CD4-positive, alpha-beta T cell treated with Interferon gamma for 1 hour (primary cell): ENCODE measurements around the gene KLRC3.
"Not testable (repeated sequence)": the region's sequence is repeated elsewhere in the genome, so short reads cannot be mapped to it uniquely, and the experiment has no call there.

Source experiments
- DNase-seq: peaks from one replicate; pipeline ENCODE4 v3.0.0-alpha.2; 2020

The KLRC3 gene

DNA sequence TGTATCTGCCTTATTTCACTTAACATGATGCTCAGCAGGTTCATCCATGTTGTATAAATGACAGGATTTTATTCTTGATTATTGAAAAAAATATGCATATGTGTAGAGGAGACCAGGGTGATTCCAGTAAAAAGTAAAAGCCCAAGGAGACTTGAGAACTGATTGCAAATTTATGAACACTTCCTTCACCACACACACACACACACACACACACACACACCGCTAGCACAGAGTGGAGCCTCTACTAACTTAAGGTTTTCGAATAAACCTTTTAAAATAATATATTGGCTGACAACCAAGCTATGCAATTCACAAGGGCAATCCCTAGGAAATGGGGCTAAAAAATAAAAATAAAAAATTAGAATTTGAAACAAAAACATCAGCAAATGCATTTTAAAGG lies 22.2 kb downstream of the KLRC3 start:
- no peak for DNase-seq

DNA sequence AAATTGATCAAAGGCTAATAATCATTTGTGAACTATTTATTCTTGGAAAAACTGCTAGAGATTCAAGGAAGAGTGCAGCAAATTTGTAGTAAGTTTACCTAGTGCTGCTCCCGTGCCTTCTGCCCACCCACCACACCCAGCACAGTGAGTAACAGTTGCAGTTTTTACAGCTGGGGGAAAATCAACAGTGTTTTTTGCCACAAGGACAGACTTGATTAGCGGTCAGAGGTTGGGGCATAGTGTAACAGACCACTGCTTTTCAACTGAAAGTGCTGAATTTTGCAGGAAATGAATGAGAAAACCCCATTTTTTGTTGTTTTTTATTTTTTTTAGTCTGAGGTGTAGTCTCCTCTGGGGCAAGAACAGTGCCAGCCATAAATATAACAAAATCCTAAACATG lies 23.1 kb downstream of the KLRC3 start:
- DNase-seq = peak; percentile 20

DNA sequence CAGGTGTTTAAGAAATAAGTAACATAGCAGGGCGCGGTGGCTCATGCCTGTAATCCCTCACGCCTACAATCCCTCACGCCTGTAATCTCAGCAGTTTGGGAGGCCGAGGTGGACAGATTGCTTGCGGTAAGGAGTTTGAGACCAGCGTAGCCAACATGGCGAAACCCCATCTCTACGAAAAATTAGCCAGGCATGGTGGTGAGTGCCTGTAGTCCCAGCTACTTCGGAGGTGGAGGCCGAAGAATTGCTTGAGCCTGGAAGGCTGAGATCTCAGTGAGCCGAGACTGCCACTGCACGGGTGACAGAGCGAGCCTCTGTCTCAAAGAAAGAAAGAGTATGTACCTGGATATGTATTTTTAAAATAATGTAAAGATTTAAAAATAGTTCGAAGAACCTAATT lies 24.2 kb downstream of the KLRC3 start:
- not testable (repeated sequence) for DNase-seq

DNA sequence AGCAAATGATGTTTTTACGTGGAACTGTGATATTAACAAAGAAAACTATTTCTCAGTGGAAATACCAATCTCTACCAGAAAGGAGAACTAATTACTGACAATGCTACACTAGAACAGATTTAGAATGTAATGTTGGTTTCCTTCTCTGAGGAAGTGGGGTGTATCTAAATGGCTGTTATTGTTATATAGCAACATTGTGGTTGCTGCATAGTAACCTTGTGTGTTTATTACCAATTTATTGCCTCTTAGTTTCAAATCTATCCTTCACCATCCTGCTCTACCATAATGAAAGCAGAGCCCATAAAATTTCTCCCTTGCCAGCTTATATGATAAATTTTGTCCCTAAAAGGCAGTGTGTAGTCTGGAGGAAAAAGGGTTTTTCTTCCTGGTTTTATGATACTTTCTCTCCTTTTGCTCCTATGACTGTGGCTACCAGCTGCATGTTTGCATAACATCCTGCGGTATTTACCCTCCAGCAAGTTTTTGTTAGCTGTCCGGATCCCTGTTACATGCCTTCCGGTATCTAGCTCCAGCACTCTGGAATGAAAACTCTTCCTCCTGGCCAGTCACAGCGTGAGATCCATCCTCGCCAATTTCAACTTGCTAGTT lies 24.9 kb downstream of the KLRC3 start:
- DNase-seq = no peak

DNA sequence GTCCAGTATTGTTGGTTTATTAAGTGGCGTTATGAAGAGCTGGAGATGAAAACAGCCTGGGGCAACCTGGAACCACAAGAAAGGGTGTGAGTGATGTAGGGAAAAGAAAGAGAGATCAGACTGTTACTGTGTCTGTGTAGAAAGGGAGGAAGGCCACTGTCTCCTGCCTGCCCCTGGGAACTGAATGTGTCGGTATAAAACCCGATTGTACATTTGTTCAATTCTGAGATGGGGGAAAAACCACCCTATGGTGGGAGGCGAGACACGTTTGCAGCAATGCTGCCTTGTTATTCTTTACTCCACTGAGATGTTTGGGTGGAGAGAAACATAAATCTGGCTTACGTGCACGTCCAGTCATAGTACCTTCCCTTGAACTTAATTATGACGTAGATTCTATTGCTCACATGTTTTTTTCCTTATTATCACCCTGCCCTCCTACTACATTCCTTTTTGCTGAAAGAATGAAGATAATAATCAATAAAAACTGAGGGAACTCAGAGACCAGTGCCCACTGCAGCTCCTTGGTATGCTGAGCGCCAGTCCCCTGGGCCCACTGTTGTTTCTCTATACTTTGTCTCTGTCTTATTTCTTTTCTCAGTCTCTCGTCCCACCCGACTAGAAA lies 25.8 kb downstream of the KLRC3 start:
- DNase-seq = peak; percentile 61

DNA sequence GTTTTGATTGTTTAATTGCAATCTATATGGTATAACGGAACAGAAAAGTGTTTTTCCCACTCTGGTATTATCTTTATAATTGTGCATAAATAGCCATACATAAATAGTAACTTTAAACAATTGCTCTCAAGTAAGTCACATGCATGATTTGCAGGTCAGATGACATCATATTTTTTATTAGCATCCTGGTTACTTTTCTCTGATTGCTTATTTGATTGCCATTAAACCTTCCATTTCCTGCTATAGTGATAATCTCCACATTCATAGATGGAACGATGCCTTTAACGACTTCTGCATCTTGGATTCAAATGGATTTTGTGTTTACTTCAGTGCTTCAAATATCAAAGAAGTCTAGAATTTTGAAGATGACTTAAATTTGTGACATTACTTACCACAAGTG lies 27.1 kb downstream of the KLRC3 start:
- no peak for DNase-seq

DNA sequence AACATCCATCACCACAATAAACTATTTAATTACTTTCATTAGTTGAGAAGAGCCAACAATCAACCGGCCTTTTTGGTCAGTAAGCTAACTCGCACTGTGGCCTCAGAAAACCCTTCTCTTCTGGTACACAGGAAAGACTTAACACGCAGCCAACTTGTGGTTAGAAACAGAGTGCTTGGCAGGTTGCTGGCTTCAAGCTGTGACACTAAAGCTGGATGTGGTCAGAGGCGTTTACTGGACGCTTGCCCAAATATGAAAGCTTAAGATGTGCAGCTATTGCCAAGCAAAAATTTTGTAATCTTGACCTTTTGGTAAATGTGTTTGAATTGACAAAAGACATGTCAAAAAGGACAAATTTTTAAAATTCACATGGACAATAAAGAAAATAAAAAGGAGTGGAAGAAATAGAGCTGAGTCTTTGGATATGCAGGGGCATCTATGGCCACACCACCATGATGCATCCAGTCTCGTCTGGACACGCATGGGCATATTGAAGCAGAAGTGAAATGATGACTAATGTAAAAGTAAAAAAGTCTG lies 27.9 kb downstream of the KLRC3 start:
- peak; percentile 53 for DNase-seq

DNA sequence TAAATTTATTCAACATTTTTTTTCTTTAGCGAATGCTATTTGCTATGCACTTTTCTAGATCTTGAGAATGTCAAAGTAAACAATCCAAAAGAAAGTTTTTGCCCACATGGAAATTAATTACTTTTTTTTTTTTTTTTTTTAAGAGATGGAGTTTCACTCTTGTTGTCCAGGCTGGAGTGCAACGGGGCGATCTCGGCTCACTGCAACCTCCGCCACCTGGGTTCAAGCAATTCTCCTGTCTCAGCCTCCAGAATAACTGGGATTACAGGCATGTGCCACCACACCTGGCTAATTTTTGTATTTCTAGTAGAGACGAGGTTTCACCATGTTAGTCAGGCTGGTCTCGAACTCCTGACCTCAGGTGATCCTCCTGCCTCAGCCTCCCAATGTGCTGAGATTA lies 29.4 kb downstream of the KLRC3 start:
- DNase-seq = not testable (repeated sequence)

DNA sequence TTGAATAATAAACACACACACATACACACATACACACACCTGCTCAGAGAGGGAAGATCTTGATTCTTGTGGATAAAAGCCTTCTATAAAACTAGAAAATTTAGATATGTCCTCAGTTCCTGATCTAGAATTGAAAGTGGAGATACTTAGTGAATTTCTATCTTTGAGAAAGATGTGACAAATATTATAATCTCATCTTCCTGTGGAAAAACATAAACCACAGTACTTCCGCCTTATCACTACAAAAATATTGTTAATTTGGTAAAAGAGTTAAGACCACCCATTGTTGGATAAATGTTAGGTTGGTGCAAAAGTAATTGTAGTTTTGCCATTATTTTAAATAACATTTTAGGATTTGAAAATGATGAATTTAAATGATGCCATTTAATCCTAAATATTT lies 30.5 kb downstream of the KLRC3 start, which contains the start of gene KLRK1:
Gene KLRK1, minus strand, starts transcription at position 138 of the 400 bp plus-strand sequence. CDS start 1,231 bp downstream, outside the sequence.
- DNase-seq = no peak

DNA sequence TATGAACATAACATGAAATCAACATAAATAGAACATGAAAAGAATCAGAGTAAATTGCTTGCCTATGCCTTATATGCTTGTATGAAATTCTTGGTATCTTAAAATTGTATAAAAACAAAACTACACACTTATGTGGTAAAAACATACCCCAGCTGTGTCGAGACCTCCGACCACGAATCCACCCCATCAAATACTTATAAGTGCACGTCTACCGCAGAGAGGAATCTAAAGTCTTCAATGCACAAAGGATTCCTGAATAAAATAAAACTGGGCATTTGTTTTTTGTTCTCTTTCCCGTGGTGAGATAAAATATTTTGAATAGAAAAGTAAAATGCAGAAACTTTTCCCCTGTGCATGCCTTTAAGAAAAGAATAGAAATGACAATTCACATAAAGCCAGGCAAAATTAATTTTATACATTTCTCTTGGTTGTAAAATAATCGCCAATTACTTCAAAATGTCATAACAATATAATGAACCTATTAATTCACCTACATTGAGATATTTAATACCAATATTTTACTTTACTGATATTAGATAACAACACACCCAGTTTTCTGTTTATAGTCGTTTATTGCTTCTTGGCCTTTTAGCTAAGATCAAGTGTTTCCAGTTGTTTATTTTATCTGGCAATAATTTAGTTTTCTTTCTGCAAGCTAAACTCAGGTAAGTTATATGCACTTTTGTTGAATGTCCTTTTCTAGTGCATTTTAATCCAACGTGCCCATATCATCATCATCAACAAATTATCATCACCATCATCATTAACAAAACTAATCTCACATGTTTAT lies 31.6 kb downstream of the KLRC3 start:
- no peak for DNase-seq

DNA sequence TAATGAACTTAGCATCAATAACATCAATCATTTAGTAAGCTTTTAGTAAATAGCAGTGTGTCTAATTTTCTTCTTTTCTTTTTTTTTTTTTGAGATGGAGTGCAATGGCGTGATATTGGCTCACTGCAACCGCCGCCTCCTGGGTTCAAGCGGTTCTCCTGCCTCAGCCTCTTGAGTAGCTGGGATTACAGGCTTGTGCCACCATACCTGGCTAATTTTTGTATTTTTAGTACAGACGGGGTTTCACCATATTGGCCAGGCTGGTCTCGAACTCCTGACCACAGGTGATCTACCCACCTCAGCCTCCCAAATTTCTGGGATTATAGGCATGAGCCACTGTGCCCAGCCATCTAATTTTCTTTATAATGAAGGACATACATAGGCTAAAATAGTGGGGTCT lies 32.9 kb downstream of the KLRC3 start:
- not testable (repeated sequence) for DNase-seq

DNA sequence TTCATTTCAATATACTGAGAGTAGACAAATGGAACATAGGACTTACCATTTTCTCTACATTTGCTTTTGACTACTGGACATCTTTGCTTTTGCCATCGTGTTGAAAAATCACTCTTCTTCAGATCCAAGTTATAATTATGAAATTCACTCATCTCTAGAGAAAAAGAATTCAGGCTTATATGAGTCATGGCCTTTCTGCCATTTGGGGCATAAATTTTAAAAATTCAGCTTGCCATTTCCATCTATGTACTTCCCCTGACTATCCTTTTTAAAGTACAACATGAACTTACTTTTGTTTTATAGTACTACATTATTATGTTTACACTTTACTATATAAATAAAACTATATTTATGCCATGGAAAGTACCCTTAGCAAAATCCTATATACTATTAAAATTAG lies 33.5 kb downstream of the KLRC3 start:
- no peak for DNase-seq

DNA sequence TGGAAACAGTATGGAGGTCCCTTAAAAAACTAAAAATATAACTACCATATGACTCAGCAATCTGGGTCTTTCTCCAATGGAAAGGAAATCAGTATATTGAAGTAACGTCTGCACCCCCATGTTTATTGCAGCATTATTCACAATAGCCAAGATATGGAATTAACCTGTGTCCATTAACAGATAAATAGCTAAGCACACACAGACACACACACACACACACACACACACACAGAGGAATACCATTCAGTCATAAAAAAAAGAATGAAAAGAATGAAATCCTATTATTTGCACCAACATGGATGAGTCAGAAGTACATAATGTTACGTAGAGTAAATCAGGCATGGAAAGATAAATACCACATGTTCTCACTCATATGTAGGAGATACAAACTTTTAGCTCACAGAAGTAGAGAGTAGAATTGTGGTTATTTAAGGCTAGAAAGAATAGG lies 35.2 kb downstream of the KLRC3 start:
- no peak for DNase-seq

DNA sequence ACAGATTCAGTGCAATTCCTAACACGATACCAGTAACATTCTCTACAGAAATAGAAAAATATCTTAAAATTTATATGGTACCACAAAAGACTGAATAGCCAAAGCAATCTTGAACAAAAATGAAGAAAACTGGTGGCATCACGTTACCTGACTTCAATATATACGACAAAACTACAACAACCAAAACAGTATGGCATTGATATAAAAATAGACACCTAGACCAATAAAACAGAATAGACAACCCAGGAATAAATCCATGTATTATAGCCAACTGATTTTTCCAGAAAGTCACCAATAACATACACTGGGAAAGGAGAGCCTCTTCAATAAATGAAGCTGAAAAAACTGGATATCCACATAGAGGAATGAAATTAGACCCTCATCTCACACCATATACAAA lies 36.2 kb downstream of the KLRC3 start:
- no peak for DNase-seq

DNA sequence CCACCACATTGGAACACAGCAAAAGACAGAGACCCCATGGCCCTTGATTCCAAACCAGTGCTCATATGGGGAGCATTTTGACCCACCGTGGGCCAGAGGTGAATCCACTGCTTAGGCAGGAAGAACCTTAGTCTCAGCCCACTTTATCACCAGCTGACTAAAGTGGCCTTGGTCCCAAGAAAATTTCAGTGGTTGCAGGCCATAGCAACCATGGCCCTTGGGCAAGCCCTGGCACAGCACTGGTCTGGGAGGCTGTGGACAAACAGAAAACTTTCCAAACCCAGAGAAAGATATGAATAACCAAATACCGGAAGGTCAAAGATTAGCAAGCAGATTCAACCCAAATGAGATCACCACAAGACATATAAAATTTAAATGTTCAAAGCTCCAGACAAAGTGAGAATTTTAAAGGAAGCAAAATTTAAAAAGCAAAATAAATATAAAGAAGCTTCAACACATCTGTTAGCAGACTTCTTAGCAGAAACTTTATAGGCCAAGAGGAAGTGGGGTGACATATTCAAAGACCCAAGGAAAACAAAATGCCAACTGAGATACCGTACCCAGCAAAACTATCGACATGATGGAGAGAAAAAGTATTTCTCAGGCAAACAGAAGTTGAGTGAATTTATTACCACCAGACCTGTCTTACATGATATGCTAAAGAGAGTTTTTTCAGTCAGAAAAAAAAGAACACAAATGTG lies 38.3 kb downstream of the KLRC3 start:
- no peak for DNase-seq

DNA sequence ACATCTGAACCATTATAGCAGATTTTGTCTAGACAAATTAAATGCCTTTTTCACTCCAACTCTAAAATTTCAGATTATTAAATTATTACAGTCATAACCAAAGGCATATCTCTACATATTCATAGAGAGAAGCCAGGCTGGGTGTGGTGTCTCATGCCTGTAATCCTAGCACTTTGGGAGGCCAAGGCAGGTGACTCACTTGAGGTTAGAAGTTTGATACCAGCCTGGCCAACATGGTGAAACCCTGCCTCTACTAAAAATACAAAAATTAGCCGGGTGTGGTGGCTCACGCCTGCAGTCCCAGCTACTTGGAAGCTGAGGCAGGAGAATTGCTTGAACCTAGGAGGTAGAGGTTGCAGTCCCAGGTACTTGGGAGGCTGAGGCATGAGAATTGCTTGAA lies 41.7 kb downstream of the KLRC3 start:
- not testable (repeated sequence) for DNase-seq

DNA sequence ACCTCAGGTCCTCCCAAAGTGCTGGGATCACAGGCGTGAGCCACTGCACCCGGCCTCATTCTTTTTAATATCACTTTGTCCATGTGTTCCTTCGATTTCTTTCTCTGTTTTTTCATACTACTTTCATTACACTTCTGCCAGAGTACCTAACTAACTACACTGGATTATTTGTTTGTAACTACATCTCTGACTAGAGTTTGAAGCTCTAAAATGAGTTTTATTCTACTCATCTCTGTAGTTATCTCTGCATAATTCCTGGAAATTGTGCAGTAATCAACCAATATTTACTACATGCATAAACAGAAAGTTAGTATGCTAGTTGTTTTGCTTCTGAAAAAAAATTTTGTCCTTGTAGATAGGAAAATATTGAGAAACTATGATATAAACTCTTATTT lies 45.8 kb downstream of the KLRC3 start:
- DNase-seq = no peak

DNA sequence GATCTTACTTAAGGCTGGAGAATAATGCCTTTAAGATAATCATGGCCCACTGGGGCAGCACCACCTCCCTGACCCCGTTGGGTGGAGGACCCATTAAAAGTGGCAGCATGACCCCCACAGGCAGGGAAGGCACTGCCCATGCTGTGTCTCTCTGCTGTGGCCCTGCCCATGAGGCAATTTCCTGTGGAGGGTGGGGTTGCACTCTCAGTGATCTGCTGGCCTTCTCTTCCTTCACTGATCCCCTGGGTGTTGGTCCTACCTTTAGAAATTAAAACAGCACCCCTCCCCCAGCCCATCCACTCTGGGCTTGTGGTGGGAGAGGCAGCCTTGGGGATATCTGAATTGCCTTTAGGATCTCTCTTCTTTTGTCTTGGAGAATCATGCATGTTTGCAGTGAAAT lies 47.8 kb downstream of the KLRC3 start:
- DNase-seq = no peak

DNA sequence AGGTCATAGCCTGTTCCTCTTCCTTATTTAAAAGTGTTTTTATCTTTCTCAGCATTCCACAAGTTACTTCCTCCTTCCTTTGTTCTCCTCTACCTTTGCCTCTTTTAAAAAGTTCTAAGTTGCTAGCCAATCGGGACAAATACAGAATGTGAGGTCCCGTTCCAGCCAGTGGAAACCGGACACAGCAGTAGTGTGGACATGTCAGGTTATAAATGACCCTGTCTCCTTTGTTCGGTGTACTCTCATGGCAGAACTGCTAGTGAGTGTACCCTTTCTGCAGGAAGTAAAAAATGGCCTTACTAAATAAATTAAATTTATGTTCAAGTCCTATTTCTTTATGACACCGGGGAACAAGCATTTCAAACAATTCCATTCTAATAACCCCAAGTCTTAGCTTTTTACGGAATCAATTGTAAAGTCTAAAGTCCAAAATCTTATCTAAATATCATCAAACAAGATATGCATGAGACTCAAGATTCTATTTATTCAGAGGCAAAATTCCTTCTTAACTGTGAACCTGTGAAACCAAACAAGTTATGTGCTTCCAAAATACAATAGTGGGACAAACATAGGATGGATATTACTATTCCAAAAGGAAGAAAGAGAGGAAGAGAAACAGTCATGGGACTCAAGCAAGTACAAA lies 48.4 kb downstream of the KLRC3 start:
- DNase-seq = not testable (repeated sequence)

DNA sequence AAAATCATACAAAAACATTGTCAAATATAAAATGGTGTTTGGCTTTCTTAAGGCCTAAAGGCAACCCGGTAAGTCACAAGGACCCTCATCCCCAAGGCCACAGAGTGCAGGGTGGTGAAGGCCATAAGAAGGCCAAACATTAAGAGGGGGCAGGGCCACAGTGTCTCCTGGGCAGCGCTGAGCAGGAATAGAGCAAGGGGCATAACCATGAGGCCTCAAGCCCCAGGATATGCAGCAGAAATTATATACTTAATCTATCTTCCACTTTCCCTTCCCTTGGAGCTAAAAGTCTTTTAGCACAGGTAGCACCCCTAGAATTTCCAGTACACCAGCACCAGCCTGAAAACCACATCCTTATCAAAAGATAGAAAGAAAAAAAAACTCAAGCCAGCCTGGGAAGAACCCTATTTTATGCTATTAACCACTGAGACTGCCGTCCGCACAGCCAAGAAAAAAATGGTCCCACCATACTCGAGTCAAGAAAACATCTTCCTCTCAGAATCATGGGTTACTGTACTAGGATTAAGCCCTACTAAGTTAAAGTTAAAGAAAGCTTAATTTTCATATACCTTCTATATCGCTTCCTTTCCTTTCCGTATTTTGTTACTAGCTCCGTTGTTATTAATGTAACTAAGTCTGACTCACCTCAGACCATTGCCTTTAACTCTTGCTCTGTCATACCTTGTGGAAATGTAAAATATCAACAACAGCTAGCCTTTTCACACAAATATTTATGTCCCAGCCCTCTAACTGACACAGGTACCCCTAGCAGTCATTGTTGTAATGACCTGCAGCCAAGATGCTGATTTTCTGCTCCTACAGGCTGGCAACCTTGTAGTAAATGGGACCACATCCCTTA lies 50.6 kb downstream of the KLRC3 start:
- no peak for DNase-seq
